NCI-H1105 (cell line): ENCODE measurements around the gene PRDX5.

ENCODE experiments used
- DNase-seq: peaks from one replicate; lab custom pipeline; 2025; lab: John Stamatoyannopoulos, UW

Gene PRDX5

DNA sequence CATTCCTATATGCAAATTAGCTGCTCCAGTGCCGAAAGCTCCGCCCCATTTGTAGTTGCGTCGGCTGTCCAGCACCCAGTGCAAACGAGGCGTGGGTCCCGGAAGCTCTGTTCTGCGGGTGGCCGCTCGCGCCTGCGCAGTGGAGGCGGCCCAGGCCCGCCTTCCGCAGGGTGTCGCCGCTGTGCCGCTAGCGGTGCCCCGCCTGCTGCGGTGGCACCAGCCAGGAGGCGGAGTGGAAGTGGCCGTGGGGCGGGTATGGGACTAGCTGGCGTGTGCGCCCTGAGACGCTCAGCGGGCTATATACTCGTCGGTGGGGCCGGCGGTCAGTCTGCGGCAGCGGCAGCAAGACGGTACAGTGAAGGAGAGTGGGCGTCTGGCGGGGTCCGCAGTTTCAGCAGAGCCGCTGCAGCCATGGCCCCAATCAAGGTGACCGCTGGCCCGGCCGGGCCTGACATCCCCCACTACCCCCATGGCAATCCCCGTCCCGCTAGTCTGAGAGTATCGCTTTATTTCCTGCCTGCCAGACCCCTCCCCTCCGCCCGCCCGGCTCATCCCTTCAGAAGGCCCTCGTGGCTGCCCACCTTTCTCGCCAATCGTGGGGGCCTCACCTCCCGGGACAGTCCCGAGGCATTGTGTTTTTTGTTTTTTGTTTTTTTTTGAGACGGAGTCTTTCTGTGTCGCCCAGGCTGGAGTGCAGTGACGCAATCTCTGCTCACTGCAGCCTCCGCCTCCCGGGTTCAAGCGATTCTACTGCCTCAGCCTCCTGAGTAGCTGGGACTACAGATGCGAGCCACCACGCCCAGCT lies at the start of gene PRDX5:
Gene PRDX5, plus strand, starts transcription at position 161 of the 805 bp plus-strand sequence. Its CDS starts 95 bp downstream, at position 256.
- DNase-seq, result peak; percentile 90

GRCh38 chr11:64268893-64269539 lies 48.9 kb upstream of the PRDX5 start:
- no peak for DNase-seq

DNA sequence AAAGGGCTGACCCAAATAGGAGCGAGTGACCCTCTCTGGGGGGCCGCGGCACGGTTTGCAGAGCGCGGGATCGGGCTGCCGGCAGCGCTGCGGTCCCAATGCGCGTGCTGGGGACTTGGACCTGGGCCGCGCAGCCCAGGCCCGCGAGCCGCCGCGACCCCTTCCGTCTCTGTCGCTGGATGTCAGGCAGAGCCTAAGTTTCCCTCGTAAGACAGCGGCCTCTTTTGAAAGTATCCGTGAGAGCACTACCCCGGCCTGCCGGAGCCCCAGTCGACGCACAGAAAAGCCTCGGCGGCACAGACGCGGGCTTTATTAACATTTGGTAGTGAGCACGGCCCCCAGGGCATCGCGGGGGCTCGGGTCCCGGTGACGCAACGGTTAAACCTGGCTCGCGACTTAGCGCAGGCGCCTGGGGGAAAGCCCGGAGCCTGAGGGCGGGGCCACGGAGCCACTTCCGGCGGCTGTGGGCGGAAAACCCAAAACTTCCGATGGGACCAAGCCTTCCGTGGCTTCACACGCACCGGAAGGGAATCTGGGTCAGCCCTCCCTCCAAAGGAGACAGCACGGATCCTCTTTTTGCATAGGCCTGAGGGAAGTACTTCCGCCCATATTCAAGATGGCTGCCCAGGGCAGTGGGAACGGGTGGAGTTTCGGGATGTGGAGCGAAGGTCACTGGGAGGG lies 48.2 kb upstream of the PRDX5 start:
- DNase-seq, result peak; percentile 99

DNA sequence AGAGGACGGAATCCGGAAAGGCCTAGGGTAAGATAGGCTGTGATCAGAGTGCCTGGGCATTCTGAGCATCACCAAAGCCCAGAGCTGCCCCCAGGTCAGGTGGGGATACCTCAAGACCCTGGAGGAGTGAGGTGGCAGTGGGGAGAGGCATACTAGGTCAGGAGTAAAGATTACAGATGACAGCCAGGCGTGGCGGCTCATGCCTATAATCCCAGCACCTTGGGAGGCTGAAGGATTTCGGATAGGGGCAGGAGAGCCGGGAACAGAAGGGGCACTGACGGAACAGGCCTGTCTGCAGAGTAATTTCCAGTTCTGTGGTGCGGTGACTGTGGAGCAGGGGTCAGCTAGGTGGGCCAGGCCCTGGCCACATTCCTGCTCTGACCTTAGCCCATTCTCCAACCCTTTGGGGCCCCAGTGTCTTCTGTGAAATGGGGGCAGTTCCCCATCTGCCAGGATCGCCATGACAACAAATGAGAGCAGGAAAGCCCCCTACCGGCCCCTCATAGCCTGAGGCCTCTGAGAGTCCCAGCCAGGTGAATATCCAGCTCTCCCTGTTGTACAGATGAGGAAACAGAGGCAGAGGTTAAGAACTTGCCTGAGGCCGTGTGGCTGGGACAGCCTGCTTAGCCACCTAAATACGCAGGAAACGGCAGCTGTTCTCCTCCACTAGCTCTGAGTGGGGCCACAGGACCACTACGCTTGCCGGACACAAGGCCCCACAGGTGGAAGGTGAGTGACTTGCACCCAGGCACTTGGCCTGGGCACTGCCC lies 42.7 kb upstream of the PRDX5 start:
- no peak for DNase-seq

GRCh38 chr11:64275841-64276240 lies 42.1 kb upstream of the PRDX5 start:
- DNase-seq, result no peak

DNA sequence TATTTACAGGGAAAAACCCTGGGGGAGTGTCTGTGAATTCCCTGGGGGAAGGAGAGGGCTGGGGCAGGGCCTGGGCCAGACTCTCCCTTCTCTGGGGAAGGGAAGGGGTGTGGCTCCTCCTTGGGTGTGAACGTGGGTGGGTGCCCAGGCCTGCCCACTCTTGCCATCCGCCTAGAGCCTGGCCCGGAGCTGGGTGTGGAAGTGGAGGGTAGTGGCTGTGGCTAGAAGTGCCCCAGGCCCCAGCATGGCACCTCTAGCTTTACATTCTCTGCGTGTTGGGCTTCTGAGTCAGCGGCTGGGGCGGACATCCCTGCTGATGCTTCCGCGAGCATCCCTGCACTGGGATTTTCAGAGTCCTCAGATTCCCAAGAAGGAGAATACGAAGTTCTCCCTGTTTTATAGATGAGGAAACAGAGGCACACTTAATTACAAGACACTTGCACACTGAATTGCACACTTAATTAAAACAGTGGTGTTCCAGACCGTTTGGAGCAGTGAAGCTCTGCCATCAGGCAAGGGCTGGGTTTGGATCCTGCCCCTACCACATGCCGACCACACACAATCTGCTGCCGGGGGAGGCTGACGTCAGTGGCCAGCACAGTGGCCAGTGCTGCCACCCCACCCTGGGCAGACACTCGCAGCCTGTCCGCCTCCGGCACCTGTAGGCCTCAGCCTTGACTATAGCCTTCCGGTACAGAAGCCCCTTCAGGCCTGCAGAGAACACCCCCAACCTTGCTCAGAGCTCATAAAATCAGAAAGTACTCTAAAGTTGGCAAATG lies 41.1 kb upstream of the PRDX5 start:
- no peak for DNase-seq

DNA sequence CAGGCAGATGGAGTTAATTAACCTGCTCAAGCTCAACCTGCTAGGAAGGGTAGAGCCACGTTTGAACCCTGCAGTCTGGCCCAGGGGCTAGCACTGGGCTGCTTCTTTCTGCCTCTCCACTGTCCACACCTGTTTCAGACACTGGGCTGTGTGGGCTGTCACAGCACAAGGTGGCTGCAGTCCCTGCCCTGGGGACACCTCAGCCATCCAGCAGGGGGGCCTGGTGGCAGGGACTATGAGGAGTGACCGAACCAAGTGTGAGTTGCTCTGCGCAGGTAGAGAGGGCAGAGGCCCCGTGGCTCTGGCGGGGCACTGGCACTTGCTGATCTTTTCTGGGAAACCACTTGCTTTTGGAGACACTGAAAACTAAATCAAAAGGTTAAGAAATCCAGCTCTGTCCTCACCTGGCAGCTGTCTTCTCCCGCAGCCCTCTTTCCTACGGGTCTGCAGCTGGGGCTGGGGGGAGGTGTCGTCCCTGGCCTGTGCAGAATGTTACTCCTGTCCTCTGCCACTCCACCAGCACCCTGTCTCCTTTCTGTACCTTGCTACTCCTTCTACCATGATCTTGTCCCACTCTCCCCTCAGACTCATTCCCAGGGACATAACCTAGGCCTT lies 39.2 kb upstream of the PRDX5 start:
- DNase-seq, result no peak

GRCh38 chr11:64281957-64282770 lies 35.8 kb upstream of the PRDX5 start:
- no peak for DNase-seq

GRCh38 chr11:64283092-64283491 lies 34.8 kb upstream of the PRDX5 start:
- no peak for DNase-seq

DNA sequence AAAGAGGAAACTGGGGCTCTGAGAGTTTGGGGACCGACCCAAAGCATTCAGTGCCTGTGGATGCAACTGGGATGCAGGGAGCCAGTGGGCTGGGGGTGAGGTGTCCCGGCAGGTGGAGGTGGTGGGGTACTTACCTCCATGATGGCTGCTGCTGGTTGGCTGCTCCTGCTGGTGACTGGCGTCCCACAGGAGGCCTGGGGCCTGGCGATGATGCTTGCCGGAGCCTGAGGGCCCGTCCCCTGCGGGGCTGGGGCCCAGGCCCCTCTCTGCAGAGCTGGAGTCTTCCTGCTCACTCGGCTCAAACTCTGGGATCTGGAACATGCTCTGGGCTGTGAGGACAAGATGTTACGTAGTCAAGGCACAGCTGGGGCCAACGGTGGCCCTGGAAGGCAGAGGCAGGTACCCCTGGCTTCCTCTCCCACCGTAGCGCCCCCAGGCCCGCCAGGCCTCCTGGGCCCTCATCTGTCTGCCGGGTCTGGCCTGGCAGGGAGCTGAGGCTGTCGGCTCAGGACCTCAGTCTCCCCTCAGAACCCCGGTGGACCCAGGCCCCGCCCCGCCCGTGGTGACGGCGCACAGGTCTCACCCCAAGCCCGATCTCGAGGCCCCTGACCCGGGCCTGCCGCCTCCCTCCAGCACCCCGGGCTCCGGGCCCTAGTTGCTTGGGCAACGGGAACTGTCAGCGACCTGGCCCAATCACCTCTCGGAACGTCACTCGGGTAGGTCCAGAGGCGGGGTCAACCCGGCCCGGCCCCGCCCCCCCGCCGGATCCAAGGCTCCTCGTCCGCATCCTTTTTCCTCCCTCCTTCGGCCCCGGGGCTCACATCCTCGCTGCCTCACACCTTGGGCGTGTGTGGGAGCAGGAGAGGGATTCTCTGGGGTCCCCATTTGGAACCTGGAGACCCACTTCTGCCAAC lies 33.6 kb upstream of the PRDX5 start, which contains the start of gene BAD:
Gene BAD, minus strand, starts transcription at position 618 of the 914 bp plus-strand sequence. Its CDS starts 297 bp downstream, at position 321.
- DNase-seq, result peak; percentile 94

GRCh38 chr11:64284962-64285884 lies 32.7 kb upstream of the PRDX5 start, which contains the start of gene GPR137:
Gene GPR137 (plus strand): TSS chr11:64285848. CDS start chr11:64286525, 677 bp downstream.
- DNase-seq, result peak; percentile 74

- DNase-seq, result peak; percentile 24
These were observed 31.8 kb upstream of the PRDX5 start for GRCh38 chr11:64285885-64286800.

DNA sequence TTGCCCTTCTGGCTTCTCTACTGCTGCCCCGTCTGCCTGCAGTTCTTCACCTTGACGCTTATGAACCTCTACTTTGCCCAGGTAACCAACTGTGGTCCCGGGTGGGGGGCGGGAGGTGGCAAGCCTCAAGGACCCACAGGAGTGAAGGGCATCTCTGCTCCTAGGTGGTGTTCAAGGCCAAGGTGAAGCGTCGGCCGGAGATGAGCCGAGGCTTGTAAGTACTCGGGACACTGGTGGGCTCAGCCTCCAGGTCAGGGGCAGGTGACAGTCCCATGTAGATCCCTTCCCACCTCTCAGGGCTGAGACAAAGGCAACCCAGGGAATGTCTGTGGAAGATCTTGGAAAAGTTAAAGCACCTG lies 31.1 kb upstream of the PRDX5 start:
- DNase-seq, result no peak

DNA sequence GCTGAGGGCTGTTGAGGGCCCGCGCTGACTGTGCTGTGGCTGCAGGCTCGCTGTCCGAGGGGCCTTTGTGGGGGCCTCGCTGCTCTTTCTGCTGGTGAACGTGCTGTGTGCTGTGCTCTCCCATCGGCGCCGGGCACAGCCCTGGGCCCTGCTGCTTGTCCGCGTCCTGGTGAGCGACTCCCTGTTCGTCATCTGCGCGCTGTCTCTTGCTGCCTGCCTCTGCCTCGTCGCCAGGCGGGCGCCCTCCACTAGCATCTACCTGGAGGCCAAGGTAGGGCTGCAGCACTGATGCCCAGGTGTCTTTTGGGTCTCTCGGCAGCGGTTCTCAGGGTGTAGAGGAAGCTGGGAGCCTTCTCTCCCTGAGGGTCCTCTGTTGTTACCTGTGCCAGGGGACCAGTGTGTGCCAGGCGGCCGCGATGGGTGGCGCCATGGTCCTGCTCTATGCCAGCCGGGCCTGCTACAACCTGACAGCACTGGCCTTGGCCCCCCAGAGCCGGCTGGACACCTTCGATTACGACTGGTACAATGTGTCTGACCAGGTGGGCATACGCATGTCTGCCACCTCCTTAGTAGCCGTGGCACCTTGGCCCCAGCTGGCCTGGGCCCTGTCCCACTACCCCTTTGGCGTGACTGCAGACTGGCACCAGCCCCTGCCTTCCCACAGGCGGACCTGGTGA lies 30.1 kb upstream of the PRDX5 start:
- no peak for DNase-seq

GRCh38 chr11:64288353-64288750 lies 29.6 kb upstream of the PRDX5 start:
- no peak for DNase-seq

- no peak for DNase-seq
These were observed 28.8 kb upstream of the PRDX5 start for GRCh38 chr11:64289002-64289564.
